Kidney (tissue), 14 donors: ENCODE results near the gene PDE9A. TPM values are rescaled to one million over a fixed set of nuclear protein-coding genes. Genes with fewer than 3 reads are reported as not detected.

Source experiments
- DNase-seq, 5 donors: peaks; one replicate each; pipeline ENCODE4 v3.0.0-alpha.2; 2013 to 2020
- FAIRE-seq: peaks from 2 replicates; lab custom pipeline; 2012; peaks lifted over from hg19 to GRCh38; lab: Jason Lieb, UNC
- H3K27ac ChIP-seq, 2 donors: one replicate each; pipeline ENCODE4 v1.7.0; 2013; ENCODE audit warnings: low read depth in 2 of 2, low read length in 2 of 2, inconsistent platforms in 1 of 2
- H3K27me3 ChIP-seq: one replicate; pipeline ENCODE4 v1.7.1; 2013; ENCODE audit warnings: low read length, inconsistent platforms; ENCODE audit not compliant: control insufficient read depth, insufficient read depth
- H3K36me3 ChIP-seq, 3 donors: one replicate each; pipeline versions ENCODE4 v1.7.0 to v1.7.1; 2013; ENCODE audit warnings: low read length in 3 of 3, control low read depth in 1 of 3, inconsistent platforms in 1 of 3; ENCODE audit not compliant: insufficient read depth in 3 of 3, control insufficient read depth in 2 of 3
- H3K4me1 ChIP-seq, 3 donors: one replicate each; pipeline versions ENCODE4 v1.7.0 to v1.7.1; 2013; ENCODE audit warnings: low read length in 3 of 3, inconsistent platforms in 1 of 3, low read depth in 1 of 3; ENCODE audit not compliant: control insufficient read depth in 2 of 3, insufficient read depth in 2 of 3
- H3K4me3 ChIP-seq, 3 donors: one replicate each; pipeline versions ENCODE4 v1.7.0 to v1.8.1; 2013; ENCODE audit warnings: low read length in 3 of 3, control low read depth in 1 of 3, inconsistent platforms in 1 of 3
- H3K9ac ChIP-seq, 3 donors: one replicate each; pipeline versions ENCODE4 v1.7.0 to v1.7.1; 2013; ENCODE audit warnings: low read length in 3 of 3, control low read depth in 1 of 3, inconsistent platforms in 1 of 3
- H3K9me3 ChIP-seq, 3 donors: one replicate each; pipeline versions ENCODE4 v1.7.0 to v1.7.1; 2013; ENCODE audit warnings: low read length in 3 of 3, control low read depth in 1 of 3, inconsistent platforms in 1 of 3; ENCODE audit not compliant: control insufficient read depth in 2 of 3, insufficient read depth in 1 of 3
- CTCF ChIP-seq: IDR thresholded peaks from 3 replicates; pipeline ENCODE4 v1.5.1; 2012; ENCODE audit warnings: mild to moderate bottlenecking, moderate library complexity, borderline replicate concordance; ENCODE audit not compliant: insufficient read depth; ENCODE audit errors: extremely low read depth
- intact Hi-C: fragments of 100-400 bp; cut with DNase I; formaldehyde crosslinking; loops from one replicate; pipeline ENCODE4 v1.11.1; 2022
- polyA plus RNA-seq: library from polyadenylated mRNA; stranded (reverse); fragments of 350-450 nt; fragmentation: Illumina TruSeq; extraction: RNeasy Lipid Tissue Mini Kit (QIAGEN cat#74804); gene quantifications from one replicate; pipeline ENCODE4 v1.2.3, GENCODE V29; 2014; ENCODE audit warnings: low read depth, low replicate concordance; ENCODE audit not compliant: insufficient read depth
- total RNA-seq: library from RNA; stranded (reverse); fragmentation: NEBNext Ultra II Directional; extraction: Animal tissue kit (Norgen Biotek cat#: 25700); gene quantifications from one replicate; pipeline ENCODE4 v1.2.1, GENCODE V29; 2021
- donor health status: control.
- donor health status: control.
- donor health status: control.
- donor health status: control.
- donor health status: control.
- donor health status: DM: yes; HTN: yes; CAD: no.
- donor health status: Normal renal cell carcinoma (clear cell type).

PDE9A gene
- total and polyA plus RNA-seq, 2 donors from 2014 or later: 30.1 to 39.0 TPM

GRCh38 chr21:42796327-42797062 lies 143.1 kb downstream of the PDE9A start:
- no peak overlapping the region for H3K4me3 ChIP-seq
- H3K27me3 ChIP-seq: no peaks in the 10 kb centered on the region
- H3K9ac ChIP-seq: no peak overlapping the region
- no peaks in the 10 kb centered on the region for H3K9me3 ChIP-seq
- H3K4me1 ChIP-seq: no peaks in the 10 kb centered on the region
- no peaks in the 10 kb centered on the region for H3K36me3 ChIP-seq
- FAIRE-seq (no peak), DNase-seq (no peak)
- no peak for TF ChIP-seq CTCF
- no peak overlapping the region for H3K27ac ChIP-seq
- intact Hi-C loops: no loop called here

DNA sequence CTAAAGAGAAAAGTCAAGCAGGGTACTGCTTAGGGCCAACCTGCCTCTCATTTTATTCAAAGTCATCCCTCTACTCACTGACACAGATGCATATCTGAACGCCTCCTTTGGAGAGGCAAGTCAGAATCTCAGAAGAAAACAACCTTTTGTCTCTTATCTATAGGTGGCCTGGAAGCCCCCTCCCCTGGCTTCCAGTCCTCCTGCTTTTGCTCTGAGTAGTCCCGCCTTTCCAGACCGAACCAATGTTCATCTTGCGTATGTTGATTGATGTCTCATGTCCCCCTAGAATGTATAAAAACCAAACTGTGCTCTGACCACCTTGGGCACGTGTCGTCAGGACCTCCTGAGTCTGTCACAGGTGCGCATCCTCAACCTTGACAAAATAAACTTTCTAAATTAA lies 144.1 kb downstream of the PDE9A start:
- Histone ChIP-seq H3K4me1 (no peaks in the 10 kb centered on the region), H3K4me3 (no peak overlapping the region), H3K27me3 (no peaks in the 10 kb centered on the region), H3K9me3 (no peaks in the 10 kb centered on the region), H3K27ac (no peak overlapping the region), H3K9ac (no peak overlapping the region), H3K36me3 (no peaks in the 10 kb centered on the region)
- no peak for DNase-seq
- no peak for TF ChIP-seq CTCF
- intact Hi-C loops: no loop called here
- FAIRE-seq: no peak

DNA sequence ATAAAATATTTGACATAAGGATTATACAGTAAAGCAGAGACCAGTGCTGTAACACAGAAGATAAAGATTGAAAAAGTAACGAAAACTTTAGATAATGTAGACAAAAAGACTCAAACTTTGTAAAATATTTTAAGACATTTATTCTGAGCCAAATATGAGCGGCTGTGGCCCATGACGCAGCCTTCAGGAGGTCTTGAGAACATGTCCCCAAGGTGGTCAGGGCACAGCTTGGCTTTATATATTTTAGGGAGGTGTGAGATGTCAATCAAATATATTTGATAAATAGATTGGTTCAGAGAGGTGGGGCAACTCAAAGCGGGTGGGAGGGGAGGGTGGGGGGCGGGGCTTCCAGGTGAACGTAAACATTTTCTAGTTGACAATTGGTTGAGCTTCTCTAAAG lies 144.7 kb downstream of the PDE9A start:
- Histone ChIP-seq H3K36me3 (no peaks in the 10 kb centered on the region), H3K9me3 (no peaks in the 10 kb centered on the region), H3K27me3 (no peaks in the 10 kb centered on the region), H3K27ac (no peak overlapping the region), H3K9ac (no peak overlapping the region), H3K4me1 (no peaks in the 10 kb centered on the region), H3K4me3 (no peak overlapping the region)
- no peak for FAIRE-seq
- DNase-seq: no peak
- intact Hi-C loops: no loop called here
- TF ChIP-seq CTCF: no peak
